Body of pancreas (tissue), 4 donors: ENCODE measurements around the gene ITGB6.

ENCODE experiments used
- POLR2A ChIP-seq, 3 donors: fragments of 450-650 bp; IDR thresholded peaks; one replicate each; pipeline ENCODE4 v1.6.1; 2016; ENCODE audit warnings: antibody characterized with exemption in 3 of 3, mild to moderate bottlenecking in 2 of 3
- TF ChIP-seq, protein P1 (sequence below), 7 experiments: fragments of 450-650 bp in 4 of 7; fragments of 200-600 bp in 3 of 7; sonication (generic) in 3 of 7; IDR thresholded peaks; one replicate each; pipeline ENCODE4 v1.5.1; 2016 to 2019; ENCODE audit warnings: antibody characterized with exemption in 7 of 7

- TF ChIP-seq, protein P1, sequence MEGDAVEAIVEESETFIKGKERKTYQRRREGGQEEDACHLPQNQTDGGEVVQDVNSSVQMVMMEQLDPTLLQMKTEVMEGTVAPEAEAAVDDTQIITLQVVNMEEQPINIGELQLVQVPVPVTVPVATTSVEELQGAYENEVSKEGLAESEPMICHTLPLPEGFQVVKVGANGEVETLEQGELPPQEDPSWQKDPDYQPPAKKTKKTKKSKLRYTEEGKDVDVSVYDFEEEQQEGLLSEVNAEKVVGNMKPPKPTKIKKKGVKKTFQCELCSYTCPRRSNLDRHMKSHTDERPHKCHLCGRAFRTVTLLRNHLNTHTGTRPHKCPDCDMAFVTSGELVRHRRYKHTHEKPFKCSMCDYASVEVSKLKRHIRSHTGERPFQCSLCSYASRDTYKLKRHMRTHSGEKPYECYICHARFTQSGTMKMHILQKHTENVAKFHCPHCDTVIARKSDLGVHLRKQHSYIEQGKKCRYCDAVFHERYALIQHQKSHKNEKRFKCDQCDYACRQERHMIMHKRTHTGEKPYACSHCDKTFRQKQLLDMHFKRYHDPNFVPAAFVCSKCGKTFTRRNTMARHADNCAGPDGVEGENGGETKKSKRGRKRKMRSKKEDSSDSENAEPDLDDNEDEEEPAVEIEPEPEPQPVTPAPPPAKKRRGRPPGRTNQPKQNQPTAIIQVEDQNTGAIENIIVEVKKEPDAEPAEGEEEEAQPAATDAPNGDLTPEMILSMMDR (IDR thresholded peaks at IDR 0.05): no peak
- no peak for TF ChIP-seq POLR2A (IDR thresholded peaks at IDR 0.05)
Measured at GRCh38 chr2:160125828-160126227, 74.2 kb downstream of the ITGB6 start.
